ENCODE data around the gene GOLGB1. TPM values are rescaled to one million over a fixed set of nuclear protein-coding genes. Genes with fewer than 3 reads are reported as not detected.
"Not testable (repeated sequence)": the region's sequence is repeated elsewhere in the genome, so short reads cannot be mapped to it uniquely, and the experiment has no call there.

Gene GOLGB1
- total RNA-seq, 1 donor from 2014 or later = 76.6 TPM

GRCh38 chr3:121748680-121749275, 763 bp downstream of the GOLGB1 start:
- TF ChIP-seq CTCF (IDR thresholded peaks at IDR 0.05; ENCODE audit: insufficient read depth, low read depth, low read length) (no peak), EZH2 (IDR thresholded peaks at IDR 0.05; ENCODE audit: insufficient read depth, low read length) (no peak)

DNA sequence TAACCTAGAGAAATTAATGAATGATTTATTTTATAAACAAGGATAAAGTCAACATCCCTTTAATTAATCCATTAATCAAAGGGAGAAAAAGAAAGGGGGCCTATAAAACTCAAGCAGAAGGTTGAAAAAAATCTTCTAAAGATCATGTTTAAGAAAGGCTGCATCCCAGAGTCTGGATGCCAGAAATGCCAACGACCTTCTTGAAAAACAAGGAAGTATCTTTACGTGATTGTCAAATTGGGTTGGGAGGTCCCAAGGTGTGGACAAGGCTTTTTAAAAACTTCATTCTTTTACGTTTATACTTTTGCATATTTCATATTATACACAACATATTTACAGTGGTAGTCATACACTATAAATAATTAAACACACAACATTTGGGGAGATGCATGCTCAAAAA, 1.6 kb downstream of the GOLGB1 start:
- peaks cover 33% of the 10 kb centered on the region for H4K20me1 ChIP-seq (ENCODE audit: insufficient read depth, low read length)
- Mint-ChIP-seq H3K9me3 (ENCODE audit: unreplicated experiment) (no peaks in the 10 kb centered on the region), H3K4me3 (ENCODE audit: unreplicated experiment) (no peak overlapping the region), H3K4me1 (ENCODE audit: low read depth, unreplicated experiment) (peaks cover 4% of the 10 kb centered on the region), H3K36me3 (ENCODE audit: low read depth, unreplicated experiment) (no peaks in the 10 kb centered on the region), H3K27ac (ENCODE audit: unreplicated experiment) (peak overlapping the region; percentile 78), H3K27me3 (ENCODE audit: low read depth, unreplicated experiment) (no peaks in the 10 kb centered on the region)
- peak overlapping the region; percentile 87 for H3K4me3 ChIP-seq (ENCODE audit: insufficient read depth, low read depth, low read length)
- H3K79me2 ChIP-seq (ENCODE audit: insufficient read depth, low read length) = peaks cover 63% of the 10 kb centered on the region
- H3K36me3 ChIP-seq (ENCODE audit: insufficient read depth, low read length) = no peaks in the 10 kb centered on the region
- DNase-seq (ENCODE audit: low read depth) (no peak), FAIRE-seq (no peak)
- peak overlapping the region; percentile 96 for H3K27ac ChIP-seq (ENCODE audit: low read depth, low read length)
- peaks cover 13% of the 10 kb centered on the region for H3K4me1 ChIP-seq (ENCODE audit: insufficient read depth, low read length)
- no peak overlapping the region for H2AFZ ChIP-seq (ENCODE audit: low read depth, low read length)
- TF ChIP-seq EZH2 (IDR thresholded peaks at IDR 0.05; ENCODE audit: insufficient read depth, low read length) = no peak
- no peak for TF ChIP-seq CTCF (IDR thresholded peaks at IDR 0.05; ENCODE audit: insufficient read depth, low read depth, low read length)
- no peaks in the 10 kb centered on the region for H3K27me3 ChIP-seq (ENCODE audit: insufficient read depth, low read length)
- H3K4me2 ChIP-seq (ENCODE audit: low read length) = peak overlapping the region; percentile 93
- peak overlapping the region; percentile 98 for H3K9ac ChIP-seq (ENCODE audit: low read length)
- no peaks in the 10 kb centered on the region for H3K9me3 ChIP-seq (ENCODE audit: insufficient read depth, low read depth, low read length)

More at GRCh38 chr3:121748680-121749275, 763 bp downstream of the GOLGB1 start:
- H3K27me3 ChIP-seq (ENCODE audit: insufficient read depth, low read length) = no peaks in the 10 kb centered on the region
- no peaks in the 10 kb centered on the region for H3K27me3 Mint-ChIP-seq (ENCODE audit: low read depth, unreplicated experiment)
- no peaks in the 10 kb centered on the region for H3K36me3 ChIP-seq (ENCODE audit: insufficient read depth, low read length)
- peak overlapping the region; percentile 96 for H3K27ac ChIP-seq (ENCODE audit: low read depth, low read length)
- no peaks in the 10 kb centered on the region for H3K9me3 ChIP-seq (ENCODE audit: insufficient read depth, low read depth, low read length)
- H3K4me3 Mint-ChIP-seq (ENCODE audit: unreplicated experiment) = no peak overlapping the region
- peak overlapping the region; percentile 93 for H3K4me2 ChIP-seq (ENCODE audit: low read length)
- H3K9me3 Mint-ChIP-seq (ENCODE audit: unreplicated experiment) = no peaks in the 10 kb centered on the region
- DNase-seq (ENCODE audit: low read depth) = no peak
- no peaks in the 10 kb centered on the region for H3K36me3 Mint-ChIP-seq (ENCODE audit: low read depth, unreplicated experiment)
- peak overlapping the region; percentile 98 for H3K9ac ChIP-seq (ENCODE audit: low read length)
- peaks cover 29% of the 10 kb centered on the region for H4K20me1 ChIP-seq (ENCODE audit: insufficient read depth, low read length)
- H3K4me3 ChIP-seq (ENCODE audit: insufficient read depth, low read depth, low read length) = peak overlapping the region; percentile 87
- H3K4me1 Mint-ChIP-seq (ENCODE audit: low read depth, unreplicated experiment) = peaks cover 4% of the 10 kb centered on the region
- H3K79me2 ChIP-seq (ENCODE audit: insufficient read depth, low read length) = peaks cover 55% of the 10 kb centered on the region
- peak overlapping the region; percentile 78 for H2AFZ ChIP-seq (ENCODE audit: low read depth, low read length)
- H3K27ac Mint-ChIP-seq (ENCODE audit: unreplicated experiment) = no peak overlapping the region
- H3K4me1 ChIP-seq (ENCODE audit: insufficient read depth, low read length) = peaks cover 13% of the 10 kb centered on the region
- FAIRE-seq = no peak

- not testable (repeated sequence) for H3K4me1 ChIP-seq (ENCODE audit: insufficient read depth, low read length); H3K27me3 Mint-ChIP-seq (ENCODE audit: low read depth, unreplicated experiment); H3K9me3 ChIP-seq (ENCODE audit: insufficient read depth, low read depth, low read length); H3K9me3 Mint-ChIP-seq (ENCODE audit: unreplicated experiment); H3K9ac ChIP-seq (ENCODE audit: low read length); H3K36me3 ChIP-seq (ENCODE audit: insufficient read depth, low read length); H3K4me2 ChIP-seq (ENCODE audit: low read length); FAIRE-seq; H3K27ac ChIP-seq (ENCODE audit: low read depth, low read length); H2AFZ ChIP-seq (ENCODE audit: low read depth, low read length); DNase-seq (ENCODE audit: low read depth); H3K4me3 ChIP-seq (ENCODE audit: insufficient read depth, low read depth, low read length); H3K4me3 Mint-ChIP-seq (ENCODE audit: unreplicated experiment); H3K27ac Mint-ChIP-seq (ENCODE audit: unreplicated experiment); H3K27me3 ChIP-seq (ENCODE audit: insufficient read depth, low read length); H3K4me1 Mint-ChIP-seq (ENCODE audit: low read depth, unreplicated experiment)
- H3K36me3 Mint-ChIP-seq (ENCODE audit: low read depth, unreplicated experiment) = peaks cover 12% of the 10 kb centered on the region
- H4K20me1 ChIP-seq (ENCODE audit: insufficient read depth, low read length) = peaks cover 66% of the 10 kb centered on the region
- H3K79me2 ChIP-seq (ENCODE audit: insufficient read depth, low read length) = peaks cover 93% of the 10 kb centered on the region
Observed at GRCh38 chr3:121743106-121743505, 6.4 kb downstream of the GOLGB1 start.

All from astrocyte (in vitro differentiated cells and primary cell).